ENCODE results near the gene CEP72.
"Not testable (repeated sequence)": the region's sequence is repeated elsewhere in the genome, so short reads cannot be mapped to it uniquely, and the experiment has no call there.

CEP72 gene

DNA sequence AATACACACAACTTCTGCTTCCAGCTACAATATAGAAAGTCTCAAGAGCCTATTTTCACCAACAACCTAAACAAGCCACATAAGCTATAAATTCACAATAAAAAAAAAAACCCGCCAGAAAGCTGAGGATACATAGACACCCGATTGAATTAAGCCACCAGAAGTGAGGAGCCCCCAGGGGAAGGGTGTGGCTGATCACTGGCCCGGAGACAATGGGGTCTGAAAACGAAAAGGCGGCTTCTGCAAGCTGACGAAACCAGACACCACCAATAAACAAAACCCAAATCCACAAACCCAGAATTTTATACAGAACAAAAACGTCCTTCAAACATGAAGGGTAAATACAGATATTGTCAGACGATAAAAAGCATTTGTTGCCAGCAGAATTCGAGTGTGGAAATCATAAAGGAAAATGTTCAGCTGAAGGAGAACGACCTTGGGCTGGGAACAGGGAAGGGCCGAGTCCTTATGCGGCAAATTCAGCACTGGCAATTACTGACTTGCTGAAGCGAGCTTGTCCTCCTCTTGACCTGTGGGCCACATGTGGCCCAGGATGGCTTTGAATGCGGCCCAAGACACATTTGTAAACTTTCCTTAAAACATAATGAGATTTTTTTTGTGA lies 39.6 kb upstream of the CEP72 start:
- H3K36me3 ChIP-seq (ENCODE audit: insufficient read depth, low read length), result no peaks in the 10 kb centered on the region
- H3K9me3 ChIP-seq (replicated peaks; ENCODE audit: low read length), result no peaks in the 10 kb centered on the region
- H3K9ac ChIP-seq (ENCODE audit: low read depth, low read length), result no peak overlapping the region
- H3K4me3 ChIP-seq (ENCODE audit: low read length), result no peak overlapping the region
- no peaks in the 10 kb centered on the region for H3K4me1 ChIP-seq (ENCODE audit: control insufficient read depth, insufficient read depth, low read length)
- peaks cover 55% of the 10 kb centered on the region for H3K27me3 ChIP-seq (ENCODE audit: control insufficient read depth, insufficient read depth, low read length)
- no peak overlapping the region for H3K4me2 ChIP-seq (ENCODE audit: low read length)

DNA sequence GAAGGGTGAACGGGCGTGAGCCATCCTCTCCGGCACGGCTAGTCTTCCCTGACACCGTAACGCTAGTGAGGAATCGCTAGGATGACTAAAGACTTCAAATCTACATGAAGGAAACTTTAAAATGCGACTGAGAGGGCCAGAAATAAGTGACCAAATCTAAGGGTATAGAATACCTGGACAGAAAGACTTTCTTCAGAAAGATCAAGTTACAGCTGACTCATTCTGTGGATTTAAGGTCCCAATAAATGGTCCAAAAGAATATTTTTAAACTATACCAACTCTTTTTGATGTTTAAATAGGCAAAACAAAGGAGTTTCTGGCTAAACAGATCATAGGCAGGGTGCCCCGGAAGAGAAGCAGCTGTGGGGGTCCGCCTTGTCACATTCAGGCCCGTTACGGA lies 38.9 kb upstream of the CEP72 start:
- Histone ChIP-seq H3K9me3 (replicated peaks; ENCODE audit: low read length) (no peaks in the 10 kb centered on the region), H3K9ac (ENCODE audit: low read depth, low read length) (no peak overlapping the region), H3K4me1 (ENCODE audit: control insufficient read depth, insufficient read depth, low read length) (no peaks in the 10 kb centered on the region), H3K27me3 (ENCODE audit: control insufficient read depth, insufficient read depth, low read length) (peaks cover 55% of the 10 kb centered on the region), H3K4me2 (ENCODE audit: low read length) (no peak overlapping the region), H3K36me3 (ENCODE audit: insufficient read depth, low read length) (no peaks in the 10 kb centered on the region), H3K4me3 (ENCODE audit: low read length) (no peak overlapping the region)

DNA sequence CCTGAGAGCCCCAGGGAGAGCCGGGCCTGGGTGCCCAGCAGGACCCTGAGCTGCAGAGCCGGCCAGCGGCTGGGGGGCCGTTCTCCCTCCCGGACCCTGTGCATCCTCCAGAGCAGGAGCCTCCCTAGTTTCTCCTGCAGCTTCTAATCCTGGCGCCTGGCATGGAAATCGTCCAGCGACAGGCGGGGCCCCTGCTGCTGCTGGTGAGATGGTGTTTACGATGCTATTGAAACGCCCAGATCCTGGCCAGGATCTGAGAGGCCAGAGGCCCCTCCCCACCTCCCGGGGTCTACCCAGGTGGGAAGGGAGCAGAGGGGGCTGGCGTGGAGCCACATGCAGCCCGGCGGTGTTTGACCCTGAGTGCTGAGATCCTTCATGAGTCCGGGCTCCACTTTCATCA lies 38.2 kb upstream of the CEP72 start:
- no peaks in the 10 kb centered on the region for H3K9me3 ChIP-seq (replicated peaks; ENCODE audit: low read length)

DNA sequence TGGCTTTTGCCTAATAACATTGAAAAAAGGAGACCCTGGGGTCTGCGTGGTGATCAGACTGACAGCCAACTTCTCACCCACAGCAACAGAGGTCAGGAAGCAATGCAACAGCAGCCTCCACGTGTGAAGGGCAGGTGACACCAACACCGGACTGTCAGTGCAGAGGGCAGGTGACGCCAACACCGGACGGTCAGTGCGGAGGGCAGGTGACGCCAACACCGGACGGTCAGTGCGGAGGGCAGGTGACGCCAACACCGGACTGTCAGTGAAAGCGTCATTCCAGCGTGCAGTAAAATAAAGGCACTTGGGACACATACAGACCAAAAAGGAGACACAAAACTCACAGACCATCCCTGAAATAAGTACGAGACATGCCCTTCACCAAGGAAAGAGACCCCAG lies 37.2 kb upstream of the CEP72 start:
- Histone ChIP-seq H3K27me3 (ENCODE audit: control insufficient read depth, insufficient read depth, low read length) (peaks cover 61% of the 10 kb centered on the region), H3K4me1 (ENCODE audit: control insufficient read depth, insufficient read depth, low read length) (no peaks in the 10 kb centered on the region), H3K9ac (ENCODE audit: low read depth, low read length) (no peak overlapping the region), H3K9me3 (replicated peaks; ENCODE audit: low read length) (no peaks in the 10 kb centered on the region), H3K36me3 (ENCODE audit: insufficient read depth, low read length) (no peaks in the 10 kb centered on the region), H3K4me3 (ENCODE audit: low read length) (no peak overlapping the region), H3K4me2 (ENCODE audit: low read length) (no peak overlapping the region)

More for the DNA sequence above, 38.2 kb upstream of the CEP72 start:
- Histone ChIP-seq H3K4me2 (ENCODE audit: low read length) (no peak overlapping the region), H3K36me3 (ENCODE audit: insufficient read depth, low read length) (no peaks in the 10 kb centered on the region), H3K4me3 (ENCODE audit: low read length) (no peak overlapping the region), H3K27me3 (ENCODE audit: control insufficient read depth, insufficient read depth, low read length) (peaks cover 59% of the 10 kb centered on the region), H3K9ac (ENCODE audit: low read depth, low read length) (no peak overlapping the region), H3K4me1 (ENCODE audit: control insufficient read depth, insufficient read depth, low read length) (no peaks in the 10 kb centered on the region)

DNA sequence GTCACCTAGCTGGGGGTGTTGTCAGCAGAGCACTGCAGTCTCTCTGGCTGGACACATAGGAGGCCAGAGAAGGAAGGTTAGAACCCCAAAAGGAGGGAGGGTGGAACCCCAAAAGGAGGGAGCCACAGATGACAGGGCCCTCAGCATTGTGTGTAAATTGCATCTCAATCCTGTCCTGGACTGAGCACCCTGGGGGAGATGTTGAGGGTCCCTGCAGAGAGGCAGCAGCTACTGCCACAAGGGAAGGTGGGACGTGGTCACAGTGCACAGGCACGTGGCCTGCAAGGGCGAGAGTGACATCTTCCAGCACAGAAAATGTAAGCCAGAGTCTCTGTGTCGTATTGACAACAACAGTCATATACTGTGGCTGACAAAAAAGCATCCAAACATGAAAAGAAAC lies 36.5 kb upstream of the CEP72 start:
- Histone ChIP-seq H3K9me3 (replicated peaks; ENCODE audit: low read length) (no peaks in the 10 kb centered on the region), H3K27me3 (ENCODE audit: control insufficient read depth, insufficient read depth, low read length) (peaks cover 68% of the 10 kb centered on the region), H3K4me2 (ENCODE audit: low read length) (no peak overlapping the region), H3K36me3 (ENCODE audit: insufficient read depth, low read length) (no peaks in the 10 kb centered on the region), H3K9ac (ENCODE audit: low read depth, low read length) (no peak overlapping the region), H3K4me3 (ENCODE audit: low read length) (no peak overlapping the region), H3K4me1 (ENCODE audit: control insufficient read depth, insufficient read depth, low read length) (no peaks in the 10 kb centered on the region)

DNA sequence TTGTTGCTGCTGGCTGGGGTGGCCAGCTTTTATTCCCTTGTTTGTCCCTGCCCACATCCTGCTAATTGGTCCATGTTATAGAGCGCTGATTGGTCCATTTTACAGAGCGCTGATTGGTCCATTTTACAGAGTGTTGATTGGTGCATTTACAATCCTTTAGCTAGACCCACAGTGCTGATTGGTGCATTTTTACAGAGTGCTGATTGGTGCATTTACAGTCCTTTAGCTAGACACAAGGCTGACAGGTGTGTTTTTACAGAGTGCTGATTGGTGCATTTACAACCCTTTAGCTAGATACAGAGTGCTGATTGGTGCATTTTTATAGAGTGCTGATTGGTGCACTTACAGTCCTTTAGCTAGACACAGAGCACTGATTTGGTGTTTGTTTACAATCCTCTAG lies 34.9 kb upstream of the CEP72 start:
- H3K4me3 ChIP-seq (ENCODE audit: low read length); H3K9ac ChIP-seq (ENCODE audit: low read depth, low read length); H3K4me2 ChIP-seq (ENCODE audit: low read length); H3K4me1 ChIP-seq (ENCODE audit: control insufficient read depth, insufficient read depth, low read length); H3K9me3 ChIP-seq (replicated peaks; ENCODE audit: low read length); H3K36me3 ChIP-seq (ENCODE audit: insufficient read depth, low read length): not testable (repeated sequence)
- H3K27me3 ChIP-seq (ENCODE audit: control insufficient read depth, insufficient read depth, low read length), result peaks cover 74% of the 10 kb centered on the region

DNA sequence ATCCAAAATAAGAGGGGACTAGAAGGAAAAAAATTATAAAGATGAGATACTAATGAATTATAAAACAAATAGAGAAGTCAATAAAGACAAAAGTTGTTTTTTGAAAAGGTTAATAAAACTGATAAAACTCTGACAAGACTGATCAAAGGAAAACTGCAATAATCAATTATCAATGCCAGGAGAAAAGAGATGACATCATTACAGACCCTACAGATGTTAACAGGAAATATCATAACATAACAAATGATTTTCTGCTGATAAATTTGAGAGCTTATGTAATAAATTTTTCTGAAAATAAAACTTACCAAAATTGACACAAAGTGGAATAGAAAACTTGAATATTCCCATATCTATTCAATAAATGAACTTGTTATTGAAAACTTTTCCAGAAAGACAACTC lies 34.3 kb upstream of the CEP72 start:
- H3K27me3 ChIP-seq (ENCODE audit: control insufficient read depth, insufficient read depth, low read length), result peaks cover 72% of the 10 kb centered on the region

DNA sequence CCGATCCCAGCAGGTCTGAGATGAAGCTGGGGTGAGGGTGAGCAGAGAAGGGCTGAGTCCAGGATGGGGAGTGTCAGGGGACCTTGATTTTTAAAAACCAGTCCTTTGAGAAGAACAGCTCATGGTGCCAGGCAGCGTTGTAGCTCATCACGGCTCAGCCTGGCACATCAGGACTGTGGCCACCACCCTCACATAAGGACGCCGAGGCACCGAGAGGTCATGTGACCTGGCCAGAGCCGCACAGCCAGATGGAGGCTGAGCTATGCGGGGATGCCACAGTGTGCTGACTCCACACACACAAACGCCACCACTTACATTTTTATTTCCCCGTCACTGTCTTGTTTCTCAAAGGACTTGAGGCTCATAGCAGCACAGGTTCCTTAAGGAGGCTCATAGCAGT lies 32.9 kb upstream of the CEP72 start:
- peaks cover 58% of the 10 kb centered on the region for H3K27me3 ChIP-seq (ENCODE audit: control insufficient read depth, insufficient read depth, low read length)
- no peak overlapping the region for H3K4me3 ChIP-seq (ENCODE audit: low read length)
- H3K9ac ChIP-seq (ENCODE audit: low read depth, low read length), result no peak overlapping the region
- no peaks in the 10 kb centered on the region for H3K36me3 ChIP-seq (ENCODE audit: insufficient read depth, low read length)
- no peaks in the 10 kb centered on the region for H3K4me1 ChIP-seq (ENCODE audit: control insufficient read depth, insufficient read depth, low read length)
- no peaks in the 10 kb centered on the region for H3K9me3 ChIP-seq (replicated peaks; ENCODE audit: low read length)
- no peak overlapping the region for H3K4me2 ChIP-seq (ENCODE audit: low read length)

More for the DNA sequence above, 34.3 kb upstream of the CEP72 start:
- Histone ChIP-seq H3K9me3 (replicated peaks; ENCODE audit: low read length) (no peaks in the 10 kb centered on the region), H3K36me3 (ENCODE audit: insufficient read depth, low read length) (no peaks in the 10 kb centered on the region), H3K4me2 (ENCODE audit: low read length) (no peak overlapping the region), H3K4me3 (ENCODE audit: low read length) (no peak overlapping the region), H3K4me1 (ENCODE audit: control insufficient read depth, insufficient read depth, low read length) (no peaks in the 10 kb centered on the region), H3K9ac (ENCODE audit: low read depth, low read length) (no peak overlapping the region)

DNA sequence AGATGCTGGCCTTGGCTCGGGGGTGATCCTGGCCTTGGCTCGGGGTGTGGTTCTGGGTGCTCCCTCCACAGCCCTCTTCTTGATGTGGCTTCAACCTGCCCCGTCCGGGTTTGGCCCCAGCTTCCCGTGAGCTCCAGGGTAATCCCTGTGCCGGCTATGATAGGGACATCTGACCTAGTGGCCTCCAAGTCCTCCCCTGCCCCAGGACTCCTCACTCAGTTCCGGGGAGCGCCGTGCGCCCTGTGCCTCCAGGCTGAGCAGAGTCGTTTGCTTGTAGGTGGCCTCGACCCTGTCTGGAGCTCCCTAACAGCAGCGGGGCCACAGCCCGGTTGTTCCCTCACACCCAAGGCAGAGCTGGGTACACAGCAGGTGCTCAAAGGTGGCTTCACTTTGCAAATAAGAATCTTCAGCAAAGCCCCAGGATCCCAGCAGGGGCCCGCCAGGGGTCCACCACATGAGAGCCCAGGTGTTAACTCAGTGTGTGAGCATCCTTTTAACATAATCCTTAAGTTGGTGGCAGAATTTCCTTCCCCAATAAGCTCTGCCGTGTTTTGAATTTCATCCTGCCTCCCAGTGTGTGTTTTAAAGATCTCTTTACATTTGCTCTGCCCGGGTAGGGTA lies 32.3 kb upstream of the CEP72 start:
- Histone ChIP-seq H3K4me1 (ENCODE audit: control insufficient read depth, insufficient read depth, low read length) (no peaks in the 10 kb centered on the region), H3K27me3 (ENCODE audit: control insufficient read depth, insufficient read depth, low read length) (peaks cover 58% of the 10 kb centered on the region), H3K4me3 (ENCODE audit: low read length) (no peak overlapping the region), H3K9ac (ENCODE audit: low read depth, low read length) (no peak overlapping the region), H3K4me2 (ENCODE audit: low read length) (no peak overlapping the region), H3K9me3 (replicated peaks; ENCODE audit: low read length) (no peaks in the 10 kb centered on the region), H3K36me3 (ENCODE audit: insufficient read depth, low read length) (no peaks in the 10 kb centered on the region)

DNA sequence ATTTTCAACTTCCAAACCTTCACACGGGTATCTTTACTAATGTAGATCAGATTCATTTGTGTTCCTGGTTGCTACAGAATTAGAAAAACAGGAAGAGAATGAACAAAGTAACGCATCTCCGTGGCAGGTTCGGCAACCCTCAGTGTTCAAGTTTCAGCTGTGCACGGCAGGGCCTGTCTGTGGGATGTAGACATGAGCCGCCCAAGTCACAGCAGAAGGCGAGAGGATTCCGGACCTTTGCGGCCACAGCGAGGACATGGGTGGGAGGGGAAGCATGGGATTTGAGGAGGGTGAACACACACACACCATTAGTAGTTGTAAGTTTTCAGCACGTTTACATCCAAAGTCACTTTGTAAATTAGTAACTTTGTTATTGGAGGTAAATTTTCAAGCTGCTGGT lies 31.7 kb upstream of the CEP72 start:
- Histone ChIP-seq H3K36me3 (ENCODE audit: insufficient read depth, low read length) (no peaks in the 10 kb centered on the region), H3K4me1 (ENCODE audit: control insufficient read depth, insufficient read depth, low read length) (no peaks in the 10 kb centered on the region), H3K4me3 (ENCODE audit: low read length) (no peak overlapping the region), H3K9me3 (replicated peaks; ENCODE audit: low read length) (no peaks in the 10 kb centered on the region), H3K27me3 (ENCODE audit: control insufficient read depth, insufficient read depth, low read length) (peaks cover 53% of the 10 kb centered on the region), H3K4me2 (ENCODE audit: low read length) (no peak overlapping the region), H3K9ac (ENCODE audit: low read depth, low read length) (no peak overlapping the region)

DNA sequence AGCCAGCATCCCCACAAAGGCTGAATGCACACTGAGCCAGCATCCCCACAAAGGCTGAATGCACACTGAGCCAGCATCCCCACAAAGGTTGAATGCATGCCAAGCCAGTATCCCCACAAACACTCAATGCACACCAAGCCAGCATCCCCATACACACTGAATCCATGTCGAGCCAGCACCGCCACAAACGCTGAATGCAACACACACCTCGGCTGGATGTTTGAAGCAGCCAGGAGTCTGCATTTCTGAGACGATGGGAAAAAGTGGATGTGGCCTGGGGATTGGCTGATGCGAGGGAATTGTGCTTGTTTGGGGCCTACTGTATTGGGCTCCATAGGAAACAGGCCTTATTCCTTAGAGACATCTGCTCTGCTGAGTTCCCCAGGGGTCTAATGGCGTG lies 30.9 kb upstream of the CEP72 start:
- H3K9ac ChIP-seq (ENCODE audit: low read depth, low read length), result no peak overlapping the region
- no peaks in the 10 kb centered on the region for H3K9me3 ChIP-seq (replicated peaks; ENCODE audit: low read length)
- H3K36me3 ChIP-seq (ENCODE audit: insufficient read depth, low read length), result no peaks in the 10 kb centered on the region
- H3K4me3 ChIP-seq (ENCODE audit: low read length), result no peak overlapping the region
- H3K27me3 ChIP-seq (ENCODE audit: control insufficient read depth, insufficient read depth, low read length), result peaks cover 52% of the 10 kb centered on the region
- no peaks in the 10 kb centered on the region for H3K4me1 ChIP-seq (ENCODE audit: control insufficient read depth, insufficient read depth, low read length)
- no peak overlapping the region for H3K4me2 ChIP-seq (ENCODE audit: low read length)

DNA sequence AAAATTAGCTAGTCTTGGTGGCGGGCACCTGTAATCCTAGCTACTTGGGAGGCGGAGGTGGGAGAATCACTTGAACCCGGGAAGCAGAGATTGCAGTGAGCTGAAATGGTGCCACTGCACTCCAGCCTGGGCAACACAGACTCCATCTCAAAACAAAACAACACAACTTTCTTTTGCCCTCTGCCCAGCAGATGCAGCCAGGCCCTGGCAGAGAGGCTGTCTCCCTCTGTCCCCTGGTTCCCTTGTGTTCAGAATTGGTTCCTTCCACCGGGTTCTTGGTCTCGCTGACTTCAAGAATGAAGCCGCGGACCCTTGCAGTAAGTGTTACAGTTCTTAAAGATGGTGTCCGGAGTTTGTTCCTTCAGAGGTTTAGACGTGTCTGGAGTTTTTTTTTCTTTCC lies 30.2 kb upstream of the CEP72 start:
- no peak overlapping the region for H3K4me2 ChIP-seq (ENCODE audit: low read length)
- no peak overlapping the region for H3K4me3 ChIP-seq (ENCODE audit: low read length)
- no peaks in the 10 kb centered on the region for H3K9me3 ChIP-seq (replicated peaks; ENCODE audit: low read length)
- peaks cover 52% of the 10 kb centered on the region for H3K27me3 ChIP-seq (ENCODE audit: control insufficient read depth, insufficient read depth, low read length)
- H3K4me1 ChIP-seq (ENCODE audit: control insufficient read depth, insufficient read depth, low read length), result no peaks in the 10 kb centered on the region
- no peak overlapping the region for H3K9ac ChIP-seq (ENCODE audit: low read depth, low read length)
- no peaks in the 10 kb centered on the region for H3K36me3 ChIP-seq (ENCODE audit: insufficient read depth, low read length)
